HG03354 (cell line): ENCODE data around the gene SLC39A9.

Source experiments
- ATAC-seq: cut with Tn5 transposase; IDR thresholded peaks from one replicate; pipeline ENCODE4 v1.9.1; 2021; ENCODE audit warnings: mild to moderate bottlenecking; ENCODE audit not compliant: unreplicated experiment, poor library complexity, severe bottlenecking

The SLC39A9 gene

GRCh38 chr14:69398053-69398817 lies at the start of gene SLC39A9, which contains the start of gene ERH:
Gene SLC39A9 (plus strand): TSS chr14:69398692. CDS start chr14:69399370, 678 bp downstream.
Gene ERH (minus strand): TSS chr14:69398299. CDS start chr14:69398233, 66 bp downstream.
- peak; percentile 88 for ATAC-seq

DNA sequence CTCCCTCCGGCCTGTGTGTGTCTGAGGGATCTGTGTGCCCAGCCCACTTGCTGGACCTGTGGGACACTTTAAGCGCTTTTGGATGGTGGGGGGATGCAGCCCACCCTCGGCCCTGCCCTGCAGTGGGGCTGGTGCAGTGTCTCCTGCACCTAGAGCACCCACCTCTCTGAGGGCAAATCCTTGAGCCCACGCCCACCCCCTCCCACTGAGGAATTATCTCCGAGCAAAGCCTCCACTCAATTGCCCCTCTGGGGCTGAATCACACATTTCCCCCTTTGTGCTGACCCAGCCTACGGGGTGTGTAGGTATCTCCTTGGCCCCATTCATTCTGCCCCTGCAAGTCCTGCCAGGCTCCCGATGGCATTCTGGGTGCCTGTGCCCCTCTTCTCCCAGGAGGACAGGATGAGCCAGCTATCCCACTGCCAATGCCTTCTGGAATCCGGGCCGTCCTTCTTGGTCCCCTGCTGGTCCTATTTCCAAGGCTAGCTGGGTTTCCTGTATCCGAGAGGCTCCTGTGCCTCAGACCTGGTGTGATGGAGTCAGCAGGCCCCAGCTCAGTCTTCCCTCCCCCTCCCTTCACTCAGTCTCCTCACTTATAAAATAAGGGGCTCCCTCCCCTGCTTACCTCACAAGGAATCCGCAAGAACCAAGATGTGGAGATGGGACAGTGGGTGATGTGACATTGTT lies 49.3 kb upstream of the SLC39A9 start:
- no peak for ATAC-seq

GRCh38 chr14:69350892-69351291 lies 47.6 kb upstream of the SLC39A9 start:
- ATAC-seq: no peak

GRCh38 chr14:69351385-69351784 lies 47.1 kb upstream of the SLC39A9 start:
- no peak for ATAC-seq

DNA sequence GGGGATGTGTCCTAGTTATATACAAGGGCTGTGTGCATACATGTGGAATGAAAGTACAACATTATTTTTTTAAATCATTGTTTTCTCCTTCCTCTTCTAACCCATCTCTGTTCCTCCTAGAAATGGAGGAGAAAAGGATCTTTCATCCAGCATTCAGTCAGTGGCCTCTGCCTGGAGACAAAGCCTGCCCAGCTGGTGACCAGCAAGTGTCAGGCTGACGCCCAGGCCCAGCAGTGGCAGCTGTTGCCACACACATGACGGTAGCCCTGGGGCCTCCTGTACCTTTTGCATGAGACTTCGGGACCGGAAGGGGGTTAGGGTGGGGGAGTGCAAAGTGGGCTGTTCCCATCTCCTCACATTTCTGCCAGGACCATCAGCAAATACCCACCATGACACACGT lies 46.6 kb upstream of the SLC39A9 start:
- no peak for ATAC-seq

- ATAC-seq: no peak
Measured at GRCh38 chr14:69353168-69353567, 45.3 kb upstream of the SLC39A9 start.

DNA sequence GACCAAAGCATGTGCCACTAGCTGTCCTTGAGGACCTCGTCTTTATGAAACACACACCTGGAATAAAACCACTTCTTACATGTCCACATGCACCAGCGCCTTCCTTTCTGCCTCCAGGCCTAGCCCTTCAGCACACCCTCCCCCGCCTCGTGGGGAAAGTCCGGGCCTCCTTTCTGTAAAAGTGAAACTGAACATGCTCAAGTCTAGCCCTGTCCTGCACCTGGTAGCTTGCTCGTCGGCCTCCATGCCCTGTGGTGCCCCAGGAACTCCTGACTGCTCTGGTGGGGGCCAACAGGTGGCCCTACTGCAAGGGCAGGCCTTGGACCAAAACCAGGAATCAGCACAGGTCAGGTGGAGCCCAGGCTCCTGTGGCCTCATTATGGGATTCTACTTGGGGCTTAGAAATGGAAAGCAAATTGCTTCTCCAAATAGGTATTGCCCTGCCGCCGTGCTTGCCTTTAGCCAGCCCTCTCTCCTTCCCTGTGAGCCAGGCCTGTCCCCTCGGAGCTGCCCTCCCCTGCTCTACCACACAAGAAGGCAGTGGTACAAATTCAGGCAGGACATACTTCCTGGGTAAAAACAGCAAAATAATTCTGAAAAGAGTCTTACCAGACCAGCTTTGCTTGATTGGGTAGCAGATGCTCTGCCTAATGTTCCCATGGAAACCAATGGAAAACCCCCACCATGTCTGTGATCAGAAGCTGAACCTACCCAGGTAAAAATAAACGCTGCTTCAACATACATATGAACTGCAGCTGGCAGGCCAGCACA lies 43.9 kb upstream of the SLC39A9 start:
- ATAC-seq: peak; percentile 93

GRCh38 chr14:69355154-69355597 lies 43.3 kb upstream of the SLC39A9 start:
- no peak for ATAC-seq

GRCh38 chr14:69355607-69356281 lies 42.7 kb upstream of the SLC39A9 start:
- no peak for ATAC-seq

GRCh38 chr14:69356903-69357543 lies 41.5 kb upstream of the SLC39A9 start:
- ATAC-seq: no peak

DNA sequence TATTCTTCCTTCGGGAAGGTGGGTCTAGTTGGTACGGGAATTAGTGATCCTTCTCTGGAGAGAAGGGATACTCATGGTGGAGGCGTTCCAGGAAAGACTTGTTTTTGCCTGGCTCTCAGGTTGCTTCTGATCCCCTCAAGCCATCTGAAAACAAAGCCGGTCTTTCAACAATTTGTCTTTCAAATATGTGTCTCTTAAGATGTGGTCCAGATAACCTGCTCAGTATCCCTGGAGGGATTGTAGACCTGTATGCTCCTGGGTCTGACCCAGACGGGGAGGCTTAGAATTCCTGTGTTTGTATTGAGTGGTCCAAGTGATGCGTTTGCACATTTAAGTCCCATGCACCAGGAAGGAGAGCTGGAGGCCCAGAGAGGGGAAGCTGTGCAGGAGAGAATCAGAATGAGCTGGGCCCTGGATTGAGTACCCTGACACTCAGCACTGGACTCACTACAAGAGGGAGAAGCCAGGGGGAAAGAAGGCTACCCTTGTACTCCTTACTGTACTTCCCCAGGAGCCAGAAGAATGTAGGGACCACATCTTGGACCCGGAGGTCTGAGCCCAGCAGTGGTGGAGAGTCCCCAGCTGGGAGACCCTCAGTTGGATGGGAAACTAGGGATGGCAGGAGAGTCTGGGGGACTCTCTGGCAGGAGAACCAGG lies 40.8 kb upstream of the SLC39A9 start:
- ATAC-seq: no peak

- ATAC-seq: no peak
Measured at GRCh38 chr14:69358233-69358963, 40.1 kb upstream of the SLC39A9 start.

DNA sequence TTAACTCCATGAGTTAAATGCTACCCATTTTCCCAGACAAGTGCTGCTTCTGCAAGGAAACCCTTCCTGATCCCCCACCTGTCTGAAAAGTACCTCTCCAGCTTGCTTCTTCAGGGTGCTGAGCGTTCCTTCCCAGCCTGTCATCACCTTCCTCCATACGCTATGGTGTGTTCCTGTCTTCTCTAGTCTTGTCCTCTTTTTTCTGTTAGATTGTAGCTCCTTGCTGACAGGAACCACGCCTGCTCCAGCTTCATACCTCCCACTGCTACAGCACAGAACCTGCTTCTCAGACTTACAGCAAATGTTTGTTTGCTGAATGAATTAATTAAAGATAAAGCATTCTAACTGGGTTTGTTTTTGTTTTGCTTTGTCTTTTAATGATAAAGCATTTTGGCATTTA lies 39.5 kb upstream of the SLC39A9 start:
- ATAC-seq: no peak

DNA sequence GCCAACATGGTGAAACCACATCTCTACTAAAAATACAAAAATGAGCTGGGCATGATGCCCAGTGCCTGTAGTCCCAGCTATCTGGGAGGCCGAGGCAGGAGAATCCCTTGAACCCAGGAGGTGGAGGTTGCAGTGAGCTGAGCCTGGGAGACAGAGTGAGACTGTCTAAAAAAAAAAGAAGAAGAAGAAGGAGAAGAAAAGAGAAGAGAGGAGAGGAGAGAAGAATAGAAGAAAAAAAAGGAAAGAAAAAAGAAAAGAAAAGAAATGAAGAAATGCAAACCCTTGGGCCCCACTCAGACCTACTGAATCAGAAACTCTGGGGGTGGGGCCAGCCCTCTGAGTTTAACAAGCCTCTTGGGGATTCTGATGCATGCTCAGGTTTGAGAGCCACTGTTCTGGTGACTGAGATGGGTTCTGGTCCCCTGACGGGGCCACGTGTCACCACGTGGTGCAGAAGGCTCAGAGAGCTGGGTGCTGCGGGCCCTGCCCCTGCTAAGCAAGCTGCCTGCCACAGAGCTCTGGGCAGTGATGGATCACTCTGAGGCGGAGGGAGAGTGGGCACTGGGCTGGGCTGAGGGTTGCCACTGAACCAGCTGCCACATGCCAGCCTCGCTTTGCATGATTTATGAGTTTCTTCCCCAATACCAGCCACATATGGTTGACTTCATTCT lies 37.9 kb upstream of the SLC39A9 start:
- ATAC-seq: no peak

- no peak for ATAC-seq
Measured at GRCh38 chr14:69363055-69363454, 35.4 kb upstream of the SLC39A9 start.

GRCh38 chr14:69363964-69364363 lies 34.5 kb upstream of the SLC39A9 start:
- ATAC-seq: no peak

- no peak for ATAC-seq
Measured at GRCh38 chr14:69364378-69364777, 34.1 kb upstream of the SLC39A9 start.

DNA sequence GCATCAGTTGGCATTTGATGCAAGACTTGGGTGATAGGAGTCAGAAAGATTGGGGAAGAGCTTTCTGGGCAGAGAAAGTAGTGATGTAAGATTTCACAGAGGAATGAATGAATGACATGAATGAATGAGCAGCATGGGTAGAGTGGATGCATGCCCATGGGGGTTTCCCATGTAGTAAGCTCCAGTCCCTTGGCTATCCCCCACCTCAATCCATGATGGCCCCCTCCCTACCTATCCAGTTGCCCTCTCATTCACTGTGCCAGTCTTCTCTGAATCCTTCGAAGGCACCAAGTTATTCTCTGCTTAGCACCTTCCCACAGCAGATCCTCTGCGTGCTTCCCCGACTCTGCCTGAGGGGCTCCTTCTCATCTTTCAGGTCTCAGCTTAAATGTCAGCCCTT lies 32.4 kb upstream of the SLC39A9 start:
- no peak for ATAC-seq
